ENCODE results near the gene MAEA. TPM values are rescaled to one million over a fixed set of nuclear protein-coding genes. Genes with fewer than 3 reads are reported as not detected.

The MAEA gene
- total RNA-seq, 4 donors from 2014 or later: 66.2 to 140 (median 83.2) TPM

- H3K27me3 ChIP-seq: no peaks in the 10 kb centered on the region
- H3K27ac ChIP-seq: no peak overlapping the region
- 49 to 95% methylated on average over 4 of the region's 4 CpGs for WGBS, 2 donors
- no peak for TF ChIP-seq POLR2A (IDR thresholded peaks at IDR 0.05)
- no peak for TF ChIP-seq CTCF (IDR thresholded peaks at IDR 0.05)
- no peak for TF ChIP-seq EP300 (IDR thresholded peaks at IDR 0.05)
- H3K4me3 ChIP-seq: no peak overlapping the region
- H3K9me3 ChIP-seq: no peaks in the 10 kb centered on the region
- peaks cover 0 to 48% (median 2%) of the 10 kb centered on the region in 4 donors for H3K4me1 ChIP-seq
- DNase-seq (ENCODE audit: low spot score in 2 of 2): no peak
- peaks cover 0 to 47% (median 0%) of the 10 kb centered on the region in 3 donors for H3K36me3 ChIP-seq
These were observed 12.5 kb downstream of the MAEA start for GRCh38 chr4:1302159-1302558.

DNA sequence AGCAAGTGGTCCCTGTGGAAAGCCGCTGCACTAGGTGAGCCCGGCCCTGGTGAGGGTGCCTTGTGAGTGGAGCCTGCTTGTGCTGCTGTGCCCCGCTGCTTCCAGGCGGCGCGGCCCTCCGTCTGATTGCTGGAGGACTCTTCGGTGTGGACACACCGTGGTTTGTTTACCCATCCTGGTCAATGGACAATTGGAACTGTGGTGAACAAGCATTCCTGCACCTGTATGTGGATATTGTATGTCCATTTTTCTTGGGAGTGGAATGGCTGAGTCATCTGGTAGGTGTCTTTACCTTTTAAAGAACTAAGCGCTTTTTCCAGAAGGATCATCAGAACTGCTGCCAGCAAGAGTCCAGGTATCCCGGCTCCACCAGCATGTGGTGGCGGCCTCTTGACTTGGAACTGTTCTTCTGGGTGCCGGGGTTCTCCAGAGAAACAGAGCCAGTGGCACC lies 15.6 kb downstream of the MAEA start:
- H3K4me1 ChIP-seq: peaks cover 6 to 46% (median 19%) of the 10 kb centered on the region in 4 donors
- no peak overlapping the region for H3K27ac ChIP-seq
- no peak for TF ChIP-seq EP300 (IDR thresholded peaks at IDR 0.05)
- TF ChIP-seq POLR2A (IDR thresholded peaks at IDR 0.05): no peak
- TF ChIP-seq CTCF (IDR thresholded peaks at IDR 0.05): no peak
- 94 to 97% methylated on average over 13 of the region's 13 CpGs for WGBS, 2 donors
- peaks cover 0 to 16% (median 0%) of the 10 kb centered on the region in 3 donors for H3K36me3 ChIP-seq
- no peak for DNase-seq (ENCODE audit: low spot score in 2 of 2)
- H3K4me3 ChIP-seq: no peak overlapping the region
- no peaks in the 10 kb centered on the region for H3K27me3 ChIP-seq
- no peaks in the 10 kb centered on the region for H3K9me3 ChIP-seq

DNA sequence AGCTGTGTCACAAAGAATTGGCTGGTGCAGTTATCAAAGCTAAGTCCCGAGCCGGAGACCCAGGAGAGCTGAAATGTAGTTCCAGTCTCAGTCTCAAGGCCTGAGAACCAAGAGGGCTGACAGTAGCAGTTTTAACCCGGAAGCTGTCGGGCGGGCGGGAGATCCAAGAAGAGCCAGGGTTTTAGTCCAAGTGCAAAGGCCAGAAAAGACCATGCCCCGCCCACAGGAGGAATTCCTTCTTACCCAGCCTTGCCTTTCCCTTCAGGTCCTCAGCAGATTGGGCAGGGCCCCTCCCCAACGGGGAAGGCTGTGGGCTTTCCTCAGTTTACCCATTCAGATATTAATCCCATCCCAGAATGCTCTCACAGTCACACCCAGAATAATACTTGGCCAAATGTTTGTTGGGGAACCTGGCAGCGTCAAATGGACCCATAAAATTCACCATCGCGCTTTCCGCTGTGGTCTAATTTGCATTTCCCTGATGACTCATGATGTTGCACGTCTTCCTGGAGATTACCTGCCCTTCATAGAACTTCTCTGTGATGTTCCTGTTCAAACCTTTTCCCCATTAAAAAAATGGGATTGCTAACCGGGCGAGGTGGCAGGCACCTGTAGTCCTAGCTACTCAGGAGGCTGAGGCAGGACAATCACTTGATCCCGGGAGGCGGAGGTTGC lies 16.2 kb downstream of the MAEA start:
- H3K9me3 ChIP-seq: no peaks in the 10 kb centered on the region
- H3K4me3 ChIP-seq: no peak overlapping the region
- H3K36me3 ChIP-seq: peaks cover 0 to 10% (median 0%) of the 10 kb centered on the region in 3 donors
- no peak for DNase-seq (ENCODE audit: low spot score in 2 of 2)
- H3K27me3 ChIP-seq: no peaks in the 10 kb centered on the region
- H3K27ac ChIP-seq: no peak overlapping the region
- no peak for TF ChIP-seq POLR2A (IDR thresholded peaks at IDR 0.05)
- no peak for TF ChIP-seq EP300 (IDR thresholded peaks at IDR 0.05)
- TF ChIP-seq CTCF (IDR thresholded peaks at IDR 0.05): no peak
- WGBS, 2 donors: 85 to 86% methylated on average over 17 of the region's 17 CpGs
- peaks cover 6 to 46% (median 22%) of the 10 kb centered on the region in 4 donors for H3K4me1 ChIP-seq

DNA sequence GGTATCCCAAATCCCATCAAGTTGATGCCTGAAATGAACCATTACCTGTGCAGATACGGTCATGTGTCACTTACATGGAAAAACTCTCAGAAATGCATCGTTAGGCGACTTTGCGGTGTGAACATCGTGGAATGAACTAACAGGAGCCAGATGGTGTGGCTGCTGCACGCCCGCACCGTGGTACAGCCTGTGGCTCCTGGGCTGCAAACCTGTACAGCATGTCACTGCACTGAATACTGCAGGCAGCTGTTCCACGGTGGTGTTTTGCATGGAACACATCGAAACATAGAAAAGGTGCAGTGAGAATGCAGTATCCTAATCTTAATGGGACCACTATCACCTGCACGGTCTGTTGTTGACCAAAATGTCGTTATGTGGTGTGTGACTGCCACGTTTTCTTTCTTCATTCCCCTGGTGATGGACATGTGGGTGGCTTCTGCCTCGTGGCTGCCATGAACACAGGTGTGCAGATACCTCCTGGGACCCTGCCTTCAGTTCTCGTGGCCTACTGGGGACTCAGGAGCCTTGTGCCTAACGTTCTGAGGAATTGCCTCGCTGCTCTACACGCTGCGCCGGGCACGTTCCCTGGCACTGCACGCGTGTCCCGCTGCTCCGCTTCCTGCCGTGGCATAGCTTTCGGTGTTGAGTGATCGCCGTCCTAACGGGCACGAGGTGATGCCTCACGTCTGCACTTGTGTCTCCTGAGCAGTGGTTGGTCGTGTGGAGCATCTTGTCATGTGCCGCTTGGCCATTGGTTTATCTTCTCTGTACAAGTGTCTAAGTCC lies 18.5 kb downstream of the MAEA start:
- no peak overlapping the region for H3K4me3 ChIP-seq

More for the DNA sequence above, 18.5 kb downstream of the MAEA start:
- no peaks in the 10 kb centered on the region for H3K9me3 ChIP-seq
- peaks cover 6 to 46% (median 26%) of the 10 kb centered on the region in 4 donors for H3K4me1 ChIP-seq
- TF ChIP-seq CTCF (IDR thresholded peaks at IDR 0.05) (no peak), EP300 (IDR thresholded peaks at IDR 0.05) (no peak), POLR2A (IDR thresholded peaks at IDR 0.05) (no peak)
- H3K27ac ChIP-seq: peak overlapping the region in 3 of 4 donors; percentile 58 to 86 (median 77)
- peaks cover 3 to 15% (median 5%) of the 10 kb centered on the region in 3 donors for H3K36me3 ChIP-seq
- DNase-seq (ENCODE audit: low spot score in 2 of 2): no peak
- WGBS, 2 donors: 91 to 92% methylated on average over 33 to 34 of the region's 34 CpGs
- H3K27me3 ChIP-seq: no peaks in the 10 kb centered on the region

All from tibial nerve (tissue), 4 donors.